OCI-LY7 (cell line): ENCODE measurements around the gene TAS2R43.

ENCODE experiments used
- EZH2phosphoT487 ChIP-seq: fragments of 200-600 bp; sonication (generic); IDR thresholded peaks from 2 replicates; pipeline ENCODE4 v1.6.1; 2018; ENCODE audit warnings: low read depth, borderline replicate concordance, mild to moderate bottlenecking, mixed run types, antibody characterized with exemption, low read length, moderate library complexity, mixed read lengths
- TF ChIP-seq, protein P1 (sequence below): fragments of 200-600 bp; sonication (generic); conservative IDR thresholded peaks from 2 replicates; pipeline ENCODE4 v1.5.1; 2014; ENCODE audit warnings: mild to moderate bottlenecking, antibody characterized with exemption, low read length, moderate library complexity, mixed read lengths

- TF ChIP-seq, protein P1, sequence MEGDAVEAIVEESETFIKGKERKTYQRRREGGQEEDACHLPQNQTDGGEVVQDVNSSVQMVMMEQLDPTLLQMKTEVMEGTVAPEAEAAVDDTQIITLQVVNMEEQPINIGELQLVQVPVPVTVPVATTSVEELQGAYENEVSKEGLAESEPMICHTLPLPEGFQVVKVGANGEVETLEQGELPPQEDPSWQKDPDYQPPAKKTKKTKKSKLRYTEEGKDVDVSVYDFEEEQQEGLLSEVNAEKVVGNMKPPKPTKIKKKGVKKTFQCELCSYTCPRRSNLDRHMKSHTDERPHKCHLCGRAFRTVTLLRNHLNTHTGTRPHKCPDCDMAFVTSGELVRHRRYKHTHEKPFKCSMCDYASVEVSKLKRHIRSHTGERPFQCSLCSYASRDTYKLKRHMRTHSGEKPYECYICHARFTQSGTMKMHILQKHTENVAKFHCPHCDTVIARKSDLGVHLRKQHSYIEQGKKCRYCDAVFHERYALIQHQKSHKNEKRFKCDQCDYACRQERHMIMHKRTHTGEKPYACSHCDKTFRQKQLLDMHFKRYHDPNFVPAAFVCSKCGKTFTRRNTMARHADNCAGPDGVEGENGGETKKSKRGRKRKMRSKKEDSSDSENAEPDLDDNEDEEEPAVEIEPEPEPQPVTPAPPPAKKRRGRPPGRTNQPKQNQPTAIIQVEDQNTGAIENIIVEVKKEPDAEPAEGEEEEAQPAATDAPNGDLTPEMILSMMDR = no peak
- TF ChIP-seq EZH2phosphoT487 = no peak
Observed at GRCh38 chr12:11130382-11130781, 38.3 kb upstream of the TAS2R43 start.
